Fibroblast of the aortic adventitia (primary cell): ENCODE data around the gene TMED5. TPM values are rescaled to one million over a fixed set of nuclear protein-coding genes. Genes with fewer than 3 reads are reported as not detected.

ENCODE experiments used
- DNase-seq: peaks from one replicate; pipeline ENCODE4 v3.0.0-alpha.2; 2010; ENCODE audit warnings: low read depth
- H3K4me3 ChIP-seq: 2 replicates; pipeline ENCODE4 v1.5.1; 2011; ENCODE audit warnings: low read depth, mild to moderate bottlenecking, control low read depth, low read length, moderate library complexity
- CTCF ChIP-seq: IDR thresholded peaks from 2 replicates; pipeline ENCODE4 v1.5.1; 2011; ENCODE audit warnings: mild to moderate bottlenecking, low read length, control low read depth, inconsistent platforms; ENCODE audit not compliant: insufficient read depth
- total RNA-seq: library from RNA; depleted of rRNA; stranded (reverse); fragments of >200 nt; gene quantifications from 2 replicates; pipeline ENCODE4 v1.2.3, GENCODE V29; 2012; ENCODE audit warnings: low replicate concordance

The TMED5 gene
- total RNA-seq, 1 donor = 60.6 TPM

- no peak overlapping the region for H3K4me3 ChIP-seq
- no peak for DNase-seq
- no peak for TF ChIP-seq CTCF
These were observed 55.5 kb downstream of the TMED5 start for GRCh38 chr1:93124556-93125355.

GRCh38 chr1:93123201-93123783, 56.9 kb downstream of the TMED5 start:
- no peak overlapping the region for H3K4me3 ChIP-seq
- no peak for TF ChIP-seq CTCF
- DNase-seq = no peak

- DNase-seq = no peak
- H3K4me3 ChIP-seq = no peak overlapping the region
- TF ChIP-seq CTCF = no peak
These were observed 59.6 kb downstream of the TMED5 start for GRCh38 chr1:93120614-93121013.

GRCh38 chr1:93114391-93114790, 65.8 kb downstream of the TMED5 start:
- no peak for TF ChIP-seq CTCF
- H3K4me3 ChIP-seq = no peak overlapping the region
- DNase-seq = no peak

GRCh38 chr1:93113127-93113526, 67.1 kb downstream of the TMED5 start:
- DNase-seq = no peak
- no peak overlapping the region for H3K4me3 ChIP-seq
- TF ChIP-seq CTCF = no peak

- TF ChIP-seq CTCF = no peak
- DNase-seq = peak; percentile 26
- H3K4me3 ChIP-seq = no peak overlapping the region
These were observed 68.7 kb downstream of the TMED5 start for GRCh38 chr1:93111561-93111960.

- no peak for DNase-seq
- H3K4me3 ChIP-seq = no peak overlapping the region
- no peak for TF ChIP-seq CTCF
These were observed 69.1 kb downstream of the TMED5 start for GRCh38 chr1:93111065-93111464.
